ENCODE results near the gene ZNF155.
"Not testable (repeated sequence)": the region's sequence is repeated elsewhere in the genome, so short reads cannot be mapped to it uniquely, and the experiment has no call there.

The ZNF155 gene

DNA sequence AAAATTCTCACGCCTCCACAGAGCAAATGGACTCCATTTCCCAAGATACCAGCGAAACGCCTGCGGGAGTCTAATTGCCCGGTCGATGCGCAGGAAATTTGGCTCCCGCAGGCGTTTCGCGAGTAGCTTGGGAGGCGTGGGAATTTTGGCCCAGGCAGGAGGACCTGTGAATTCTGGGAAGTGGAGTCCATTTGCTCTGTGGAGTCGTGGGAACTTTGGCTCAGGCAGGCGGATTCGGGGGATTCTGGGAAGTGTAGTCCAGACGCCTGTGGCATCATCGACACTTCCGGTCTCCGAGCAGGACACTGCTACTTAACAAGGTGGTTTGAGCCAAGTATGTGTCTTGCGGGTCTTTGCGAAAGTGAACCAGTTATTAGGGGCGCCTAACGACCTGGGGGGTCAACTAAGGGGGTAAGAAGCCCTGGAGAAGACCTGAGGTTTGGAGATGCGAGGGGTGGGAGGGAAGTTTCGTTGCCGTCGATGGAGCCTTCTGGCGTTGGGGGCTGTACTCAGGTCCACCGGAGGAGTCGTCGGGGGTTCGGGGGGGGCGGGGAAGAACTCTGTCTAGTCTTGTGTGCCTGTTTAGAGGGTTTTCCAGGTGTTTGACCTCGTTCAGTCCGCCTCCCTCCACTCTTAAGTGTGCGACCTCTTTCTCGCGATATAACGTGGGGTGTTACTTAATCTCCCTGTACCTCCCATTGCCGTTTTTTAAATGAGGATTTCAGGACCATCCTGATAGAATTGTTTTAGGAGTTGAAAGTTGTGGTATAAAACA is at the start of gene ZNF155:
Gene ZNF155 (plus strand): TSS at position 277 of the 775 bp plus-strand sequence. CDS start 4,356 bp downstream, outside the sequence.
- peak; percentile 93 for DNase-seq (ENCODE audit: low read depth)

DNA sequence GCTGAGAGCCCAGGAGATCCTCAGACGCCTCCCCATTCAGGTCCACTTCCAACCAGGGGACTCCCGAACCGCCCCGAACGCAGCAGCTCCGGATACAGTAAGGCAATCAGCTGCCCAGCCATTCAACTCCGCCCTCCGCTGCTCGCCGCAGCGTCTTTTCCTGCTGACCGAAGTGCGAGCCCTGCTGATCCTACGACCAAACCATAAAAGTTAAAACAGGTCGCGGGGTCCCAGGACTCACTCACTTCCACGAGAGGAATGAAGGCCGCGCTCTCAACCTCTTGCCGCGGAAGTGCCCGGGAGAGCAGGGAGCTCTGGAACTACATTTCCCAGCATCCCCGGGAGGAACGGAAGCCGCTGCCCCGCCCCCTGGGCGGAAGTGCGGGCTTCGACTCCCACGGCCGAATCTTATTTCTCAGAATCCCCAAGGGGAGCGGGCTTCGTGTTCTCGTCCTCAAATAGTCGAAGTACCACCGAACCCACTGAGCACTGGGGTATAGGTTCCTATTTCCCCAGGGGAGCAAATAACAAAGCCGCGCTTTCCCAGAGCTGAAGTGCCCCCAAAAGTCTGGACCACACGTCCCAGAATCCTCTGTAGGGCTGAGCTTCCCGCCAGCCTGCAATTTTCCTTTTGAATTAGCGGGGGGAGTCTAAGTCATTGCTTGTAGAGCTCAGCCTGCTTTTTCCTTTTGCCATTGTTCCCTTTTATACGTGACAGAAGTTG is 48.8 kb upstream of the ZNF155 start, which contains the start of gene ZNF45:
Gene ZNF45 (minus strand): TSS at position 298 of the 724 bp plus-strand sequence. CDS start 13,097 bp downstream, outside the sequence.
- no peak for DNase-seq (ENCODE audit: low read depth)

DNA sequence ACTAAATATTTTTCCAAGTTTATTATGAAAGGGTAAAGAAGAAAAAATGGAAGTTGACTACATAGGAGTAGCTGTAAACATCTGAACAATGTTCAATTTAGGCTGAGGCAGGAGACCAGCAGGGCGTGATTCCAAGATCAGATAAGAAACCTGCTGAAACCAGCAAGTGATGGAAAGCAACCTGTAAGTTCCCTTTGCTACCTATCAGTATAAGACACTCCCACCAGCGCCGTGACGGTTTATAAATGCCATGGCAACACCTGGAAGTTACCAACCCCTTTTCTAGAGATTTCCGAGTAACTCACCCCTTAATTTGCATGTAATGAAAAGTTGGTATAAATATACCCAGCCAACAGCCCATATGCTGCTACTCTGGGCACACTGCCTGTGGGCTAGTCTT is 47.8 kb upstream of the ZNF155 start:
- no peak for DNase-seq (ENCODE audit: low read depth)

DNA sequence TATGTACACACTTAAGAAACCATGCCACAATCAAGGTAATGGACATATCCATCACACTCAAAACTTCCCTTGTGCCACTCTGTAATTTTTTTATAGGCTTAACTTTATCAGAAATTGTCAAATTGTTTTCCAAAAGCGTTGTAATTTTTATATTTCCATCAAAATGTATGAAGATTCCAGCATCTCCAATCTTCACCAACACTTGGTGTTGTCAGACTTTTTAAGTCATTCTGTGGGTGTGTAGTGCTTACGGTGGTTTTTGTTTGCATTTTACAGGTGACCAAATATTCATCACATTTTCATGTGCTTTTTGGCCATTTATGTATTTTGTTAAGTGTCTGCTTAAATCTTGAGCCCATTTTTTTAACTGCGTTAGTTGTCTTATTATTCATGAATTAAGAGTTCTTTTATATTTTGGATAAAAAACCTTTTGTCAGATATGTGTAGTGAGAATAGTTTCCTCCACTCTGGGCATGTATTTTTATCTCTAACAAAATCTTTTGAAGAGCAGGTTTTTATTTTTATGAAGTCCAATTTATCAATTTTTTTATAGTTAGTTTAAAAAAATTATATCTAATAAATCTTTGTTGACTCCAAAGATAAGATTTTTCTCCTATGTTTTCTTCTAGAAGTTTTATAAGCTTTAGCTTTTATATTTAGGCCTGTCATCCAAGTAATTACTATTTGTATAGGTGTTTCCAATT is 44.3 kb upstream of the ZNF155 start:
- DNase-seq (ENCODE audit: low read depth) = no peak

DNA sequence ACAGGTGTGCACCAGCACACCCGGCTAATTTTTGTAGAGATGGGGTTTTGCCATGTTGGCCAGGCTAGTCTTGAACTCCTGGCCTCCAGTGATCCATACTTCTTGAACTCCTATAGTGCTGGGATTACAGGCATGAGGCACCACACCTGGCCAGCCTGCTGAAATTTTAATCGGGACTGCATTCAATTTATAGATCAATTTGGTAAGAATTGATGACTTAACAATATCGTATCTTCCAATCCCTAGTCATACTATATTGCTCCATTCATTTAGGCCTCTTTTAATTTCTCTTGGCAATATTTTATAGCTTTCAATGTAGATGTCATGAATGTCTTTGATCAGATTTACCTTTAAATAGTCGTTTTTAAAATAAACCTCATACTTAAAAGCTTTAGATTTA is 43.3 kb upstream of the ZNF155 start:
- DNase-seq (ENCODE audit: low read depth) = no peak

DNA sequence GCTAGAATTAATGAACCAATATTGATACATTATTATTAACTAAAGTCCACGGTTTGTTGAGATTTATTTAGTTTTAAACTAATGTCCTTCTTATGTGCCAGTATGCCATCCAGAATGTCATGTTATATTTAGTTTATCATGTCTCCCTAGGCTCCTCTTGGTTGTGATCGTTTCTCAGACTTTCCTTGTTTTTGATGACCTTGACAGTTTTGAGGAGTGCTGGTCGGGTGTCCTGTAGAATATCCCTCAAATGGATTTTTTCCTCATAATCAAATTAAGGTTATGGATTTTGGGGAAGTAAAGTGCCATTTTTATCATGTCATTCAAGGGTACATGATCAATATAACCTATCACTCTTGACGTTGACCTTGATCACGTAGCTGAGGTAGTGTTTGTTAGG is 42.8 kb upstream of the ZNF155 start:
- DNase-seq (ENCODE audit: low read depth) = no peak

DNA sequence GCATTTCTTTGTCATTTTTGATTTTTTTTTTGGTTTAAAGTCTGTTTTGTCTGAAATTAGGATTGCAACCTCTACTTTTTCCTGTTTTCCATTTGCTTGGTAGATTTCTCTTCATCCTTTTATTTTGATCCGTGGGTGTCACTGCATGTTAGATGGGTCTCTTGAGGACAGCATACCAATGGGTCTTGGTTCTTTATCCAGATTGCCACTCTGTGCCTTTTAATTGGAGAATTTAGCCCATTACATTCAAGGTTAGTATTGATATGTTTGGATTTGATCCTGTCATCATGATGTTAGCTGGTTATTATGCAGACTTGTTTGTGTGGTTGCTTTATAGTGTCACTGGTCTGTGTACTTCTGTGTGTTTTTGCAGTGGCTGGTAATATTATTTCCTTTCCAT is 36.6 kb upstream of the ZNF155 start:
- not testable (repeated sequence) for DNase-seq (ENCODE audit: low read depth)

DNA sequence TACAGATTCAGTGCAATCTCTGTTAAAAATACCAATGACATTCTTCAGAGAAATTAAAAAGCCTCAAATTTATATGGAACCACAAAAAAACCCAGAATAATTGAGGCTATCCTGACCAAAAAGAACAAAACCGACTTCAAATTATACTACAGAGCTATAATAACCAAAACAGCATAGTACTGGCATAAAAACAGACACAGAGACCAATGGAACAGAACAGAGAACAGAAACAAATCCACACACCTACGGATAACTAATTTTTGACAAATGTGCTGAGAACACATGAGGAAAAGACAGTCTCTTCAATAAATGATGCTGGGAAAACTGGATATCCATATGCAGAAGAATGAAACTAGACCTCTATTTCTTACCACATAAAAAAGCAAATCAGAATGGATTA is 34.2 kb upstream of the ZNF155 start:
- DNase-seq (ENCODE audit: low read depth) = not testable (repeated sequence)

DNA sequence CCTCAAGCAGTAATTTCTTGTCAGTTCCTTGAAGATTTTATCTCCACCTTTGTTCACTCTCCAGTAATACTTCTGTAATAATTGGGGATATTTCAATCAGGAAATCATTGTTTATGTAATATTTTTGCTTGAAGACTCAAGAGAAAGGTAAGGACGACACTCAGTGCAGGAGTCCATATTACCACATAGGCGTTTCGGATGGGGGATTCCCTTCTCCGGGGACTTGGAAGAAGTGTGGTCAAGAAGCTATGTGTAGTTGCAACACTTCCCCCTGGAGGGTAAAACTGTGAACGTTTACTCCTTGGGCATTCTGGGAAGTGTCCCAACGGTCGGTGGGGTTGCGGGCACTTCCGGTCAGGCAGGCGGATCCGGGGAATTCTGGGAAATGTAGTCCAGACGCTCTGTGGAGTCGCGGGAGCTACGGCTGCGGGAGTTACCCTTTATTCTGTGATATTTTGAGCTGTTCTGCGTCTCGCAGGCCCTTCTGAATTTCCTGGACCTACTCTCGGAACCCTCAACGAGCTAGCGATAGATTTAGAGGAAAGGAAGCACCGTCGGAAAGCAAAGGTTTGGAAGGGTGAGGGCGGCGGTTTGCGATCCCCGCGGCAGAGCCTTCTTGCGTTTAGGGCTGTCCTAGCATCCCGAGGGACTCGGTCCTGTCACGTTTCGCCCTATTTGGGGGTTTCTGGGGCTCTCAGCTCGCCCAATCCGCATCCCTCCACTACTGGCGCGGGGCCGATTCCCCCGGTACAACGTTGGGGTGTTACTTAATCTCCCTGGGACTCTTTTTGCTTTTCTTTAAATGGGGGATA is 32.9 kb upstream of the ZNF155 start, which contains the start of gene ZNF221:
Gene ZNF221 (plus strand): TSS at position 395 of the 812 bp plus-strand sequence. CDS start 11,499 bp downstream, outside the sequence.
- DNase-seq (ENCODE audit: low read depth) = peak; percentile 98

DNA sequence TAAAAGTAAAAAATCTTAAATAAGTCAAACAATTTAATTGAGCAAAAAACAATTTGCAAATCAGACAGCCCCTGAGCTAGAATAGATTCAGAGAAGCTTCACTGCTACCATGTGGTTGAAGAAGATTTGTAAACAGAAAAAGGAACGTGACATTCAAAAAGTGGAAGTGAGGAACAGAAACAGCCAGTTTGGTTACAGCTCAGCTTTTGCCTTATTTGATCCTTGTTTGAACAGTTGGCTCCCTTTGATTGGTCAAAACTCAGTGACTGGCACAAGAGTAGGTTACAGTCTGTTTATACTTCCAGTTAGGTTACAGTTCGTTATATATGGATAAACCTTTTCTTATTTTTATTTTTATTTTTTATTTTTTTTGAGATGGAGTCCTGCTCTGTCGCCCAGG is 27.2 kb upstream of the ZNF155 start:
- no peak for DNase-seq (ENCODE audit: low read depth)

DNA sequence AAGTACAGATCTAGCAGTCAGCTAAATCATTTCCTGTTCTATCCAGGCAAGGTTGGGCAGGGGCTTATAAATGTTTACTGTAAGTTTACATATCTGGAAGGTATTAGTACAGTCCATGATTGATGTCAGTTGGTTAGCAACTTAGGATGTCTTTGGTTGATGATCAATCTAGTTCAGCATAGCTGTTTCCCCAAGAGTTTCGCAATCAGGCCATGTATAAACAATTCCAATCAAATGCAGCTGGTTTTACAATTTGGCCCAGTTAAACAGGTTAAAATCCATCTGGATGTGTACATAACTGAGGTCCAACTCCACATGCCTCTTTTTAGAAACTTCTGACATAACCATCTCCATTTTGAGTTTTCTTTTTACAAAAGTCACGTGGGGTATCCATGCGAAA is 26.1 kb upstream of the ZNF155 start:
- DNase-seq (ENCODE audit: low read depth) = no peak

DNA sequence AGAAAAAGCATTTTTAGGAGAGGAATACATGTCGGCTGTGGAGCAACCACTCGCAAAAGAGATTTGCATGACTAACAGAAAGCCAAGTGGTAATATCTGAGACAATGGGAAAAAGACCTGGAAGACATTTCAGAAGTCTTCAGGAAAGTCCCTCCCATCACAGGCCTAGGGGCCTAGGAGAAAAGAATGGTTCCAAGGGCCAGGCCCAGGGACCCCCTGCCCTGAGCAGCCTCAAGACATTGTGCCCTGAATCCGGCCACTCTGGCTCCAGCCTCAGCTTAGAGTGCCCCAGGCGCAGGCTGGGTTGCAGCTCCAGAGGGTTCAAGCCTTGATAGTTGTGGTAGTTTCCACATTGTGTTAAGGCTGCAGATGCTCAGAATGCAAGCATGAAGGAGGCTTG is 23.6 kb upstream of the ZNF155 start:
- no peak for DNase-seq (ENCODE audit: low read depth)

DNA sequence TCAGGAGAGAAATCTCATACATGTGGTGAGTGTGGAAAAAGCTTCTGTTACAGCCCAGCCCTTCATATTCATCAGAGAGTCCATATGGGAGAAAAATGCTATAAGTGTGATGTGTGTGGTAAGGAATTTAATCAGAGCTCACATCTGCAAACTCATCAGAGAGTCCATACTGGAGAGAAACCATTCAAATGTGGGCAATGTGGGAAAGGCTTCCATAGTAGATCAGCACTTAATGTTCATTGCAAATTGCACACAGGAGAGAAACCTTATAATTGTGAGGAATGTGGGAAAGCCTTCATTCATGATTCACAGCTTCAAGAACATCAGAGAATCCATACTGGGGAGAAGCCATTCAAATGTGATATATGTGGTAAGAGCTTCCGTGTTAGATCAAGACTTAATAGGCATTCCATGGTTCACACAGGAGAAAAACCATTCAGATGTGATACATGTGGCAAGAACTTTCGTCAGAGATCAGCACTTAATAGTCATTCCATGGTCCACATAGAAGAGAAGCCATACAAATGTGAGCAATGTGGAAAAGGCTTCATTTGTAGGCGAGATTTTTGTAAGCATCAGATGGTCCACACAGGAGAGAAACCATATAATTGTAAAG is 17.8 kb upstream of the ZNF155 start:
- DNase-seq (ENCODE audit: low read depth) = no peak

DNA sequence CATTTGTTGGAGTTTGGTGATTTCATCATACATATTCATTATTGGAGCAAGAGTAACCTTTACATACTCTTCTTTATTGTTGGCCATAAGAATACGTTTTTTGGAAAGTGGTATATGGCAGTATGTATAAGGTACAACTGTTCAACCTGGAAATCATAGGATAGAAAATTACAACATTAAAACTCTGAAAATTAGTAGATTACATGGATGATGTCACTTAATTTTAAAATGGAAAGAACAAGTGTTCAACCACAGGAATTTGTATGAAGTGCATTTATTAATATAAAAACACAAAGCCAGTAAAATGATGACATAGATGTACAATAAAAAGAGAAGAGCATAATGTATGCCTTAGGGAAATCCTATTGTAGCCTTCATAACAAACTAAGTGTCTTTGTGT is 7.3 kb upstream of the ZNF155 start:
- DNase-seq (ENCODE audit: low read depth) = no peak

DNA sequence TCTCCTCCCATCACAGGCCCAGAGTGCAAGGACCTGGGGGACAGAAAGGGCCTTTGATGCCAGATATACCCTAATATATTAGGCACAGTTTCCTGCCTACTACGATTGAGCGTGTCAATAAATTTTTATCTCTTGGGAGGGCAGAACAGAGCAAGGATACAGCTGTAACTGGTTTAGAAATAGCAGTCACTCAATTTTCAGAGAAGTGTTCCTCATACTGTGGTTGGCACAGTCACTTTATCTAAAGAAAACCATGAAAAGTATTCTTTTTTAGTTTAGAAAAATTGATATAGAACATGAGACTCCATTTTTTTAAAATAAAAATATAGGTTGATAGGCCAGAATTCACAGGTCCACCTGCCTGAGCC is 460 bp upstream of the ZNF155 start:
- DNase-seq (ENCODE audit: low read depth) = no peak

DNA sequence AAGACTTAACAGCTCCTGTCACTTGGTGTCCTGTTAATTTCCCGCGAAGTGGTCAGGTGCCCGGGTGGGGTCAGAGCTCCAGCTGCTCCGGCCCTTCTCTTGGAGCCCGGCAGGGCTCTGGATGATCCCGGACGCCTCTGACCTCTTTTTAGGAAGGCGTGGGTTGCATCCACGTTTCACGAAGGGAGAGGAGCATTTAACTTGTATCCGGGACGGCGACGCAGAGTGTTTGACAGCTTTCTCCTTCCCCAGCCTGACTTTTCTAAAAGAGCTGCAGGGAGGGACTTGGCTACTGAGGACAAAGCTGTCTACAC is 656 bp downstream of the ZNF155 start:
- DNase-seq (ENCODE audit: low read depth) = no peak

DNA sequence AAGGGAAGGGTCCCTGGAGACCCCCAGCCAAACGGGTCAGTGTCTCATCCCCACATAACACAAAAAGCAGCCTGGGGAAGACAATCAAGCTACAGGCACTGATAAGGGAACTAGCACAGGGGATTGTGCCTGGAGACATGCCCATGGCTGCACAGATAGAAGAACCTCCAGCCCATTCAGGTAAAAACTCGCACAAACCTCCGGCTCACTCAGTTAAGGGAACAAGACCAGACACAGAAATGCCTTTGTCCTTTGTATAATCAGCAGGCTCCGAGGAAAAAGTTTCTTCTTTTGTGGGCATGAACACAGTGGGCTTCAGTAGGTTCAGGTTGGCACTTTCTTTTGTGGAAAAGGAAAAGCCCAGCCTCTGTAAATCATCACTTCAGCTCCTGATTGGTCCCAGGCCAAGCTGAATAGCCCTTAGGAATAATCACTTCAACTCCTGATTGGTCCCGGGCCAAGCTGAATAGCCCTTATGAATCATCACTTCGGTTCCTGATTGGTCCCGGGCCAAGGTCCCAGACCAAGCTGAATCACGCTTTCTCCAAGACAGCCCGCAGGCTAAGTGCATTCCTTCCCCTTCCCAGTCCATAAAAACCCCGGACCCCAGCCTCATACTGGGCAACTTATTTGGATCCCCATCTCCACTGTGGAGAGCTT is 13.8 kb downstream of the ZNF155 start:
- no peak for DNase-seq (ENCODE audit: low read depth)

DNA sequence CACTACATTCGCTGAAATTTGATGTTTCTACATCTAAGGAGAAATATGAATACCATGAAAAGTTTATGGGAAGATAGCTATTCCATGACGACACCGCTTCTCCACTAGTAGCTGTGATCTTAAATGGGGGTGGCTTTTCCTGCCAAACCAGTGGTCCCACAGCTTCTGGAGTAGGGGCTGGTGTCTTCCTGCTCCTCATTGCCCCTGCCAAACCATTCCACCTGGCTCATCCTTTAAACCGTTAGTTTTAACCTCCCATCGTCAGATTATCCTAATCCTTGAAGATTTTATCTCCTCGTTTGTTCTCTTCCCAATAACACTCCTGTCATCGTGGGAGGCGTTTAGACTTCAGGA is 18.2 kb downstream of the ZNF155 start:
- no peak for DNase-seq (ENCODE audit: low read depth)

DNA sequence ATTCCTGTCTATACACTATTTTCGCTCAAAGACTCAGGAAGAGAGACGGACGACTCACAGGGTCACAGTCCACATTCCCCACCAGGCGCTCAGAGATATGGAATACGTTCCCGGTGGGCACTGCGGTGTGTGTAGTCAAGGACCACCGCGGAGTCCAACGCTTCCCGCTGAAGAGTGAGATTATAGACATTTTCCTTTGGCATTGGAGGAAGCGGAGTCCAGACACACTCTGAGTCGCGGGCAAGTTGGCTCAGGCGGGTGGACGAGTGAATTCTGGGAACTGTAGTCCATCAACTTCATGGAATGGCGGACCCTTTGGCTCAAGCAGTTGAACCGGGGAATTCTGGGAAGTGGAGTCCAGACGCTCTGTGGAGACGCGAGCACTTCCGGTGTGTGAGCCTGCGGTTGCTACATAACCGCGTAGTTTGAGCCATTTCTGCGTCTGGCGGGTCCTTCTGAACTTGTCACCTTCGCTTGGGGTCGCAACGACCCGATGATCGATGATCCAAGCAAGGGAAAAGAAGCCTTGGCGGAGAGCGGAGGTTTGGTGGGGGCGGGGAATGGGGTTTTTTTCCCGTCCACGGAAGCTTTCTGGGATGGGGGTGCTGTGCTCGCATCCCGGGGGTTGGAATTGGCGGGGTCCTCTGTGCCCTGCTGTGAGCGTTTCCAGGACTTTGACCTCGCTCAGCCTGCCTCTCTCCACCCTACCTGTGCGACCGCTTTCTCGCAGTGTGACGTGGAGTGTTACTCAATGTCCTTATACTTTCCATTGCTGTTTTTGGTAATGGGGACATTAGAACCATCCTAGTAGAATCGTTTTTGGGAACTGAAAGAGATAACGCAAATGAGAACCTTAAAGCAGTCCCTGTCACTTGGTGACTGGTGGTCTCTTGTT is 18.8 kb downstream of the ZNF155 start, which contains the start of gene ZNF230:
Gene ZNF230 (plus strand): TSS at position 392 of the 895 bp plus-strand sequence. CDS start 4,122 bp downstream, outside the sequence.
- DNase-seq (ENCODE audit: low read depth) = peak; percentile 85

DNA sequence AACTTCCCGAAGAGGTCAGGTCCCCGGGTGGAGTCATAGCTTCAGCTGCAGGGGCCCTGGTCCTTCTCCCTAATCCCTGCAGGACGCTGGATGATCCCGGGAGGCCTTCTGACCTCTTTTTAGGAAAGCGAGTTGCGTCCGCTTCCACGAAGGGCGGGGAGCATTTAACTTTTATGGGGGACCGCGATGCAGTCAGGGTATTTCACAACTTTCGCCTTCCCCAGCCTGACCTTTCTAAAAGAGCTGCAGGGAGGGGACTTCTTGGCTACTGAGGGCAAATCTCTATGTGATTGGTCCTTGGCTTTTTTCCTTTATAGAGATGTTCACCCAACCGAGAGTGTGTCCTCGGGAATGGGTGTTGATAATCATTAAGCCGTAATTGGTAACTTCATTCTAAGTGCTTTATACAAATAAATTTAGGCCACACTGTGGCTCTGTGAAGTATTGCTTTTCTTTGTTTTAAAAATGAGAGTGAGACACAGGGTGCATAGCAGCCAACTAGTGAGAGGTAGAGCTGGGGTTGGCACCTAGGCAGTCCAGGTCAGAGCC is 19.5 kb downstream of the ZNF155 start:
- DNase-seq (ENCODE audit: low read depth) = no peak
